CD4-positive, alpha-beta memory T cell (primary cell): ENCODE data around the gene CDC25C. TPM values are rescaled to one million over a fixed set of nuclear protein-coding genes. Genes with fewer than 3 reads are reported as not detected.

Experiments
- CTCF ChIA-PET: fragments of 350-600 bp; sonication (Branson Sonifier 250); formaldehyde crosslinking; loops from one replicate; lab custom pipeline; 2021; ENCODE audit warnings: inconsistent platforms; ENCODE audit not compliant: partially characterized antibody; lab: Charles Lee
- POLR2A ChIA-PET: fragments of 350-600 bp; sonication (Branson Sonifier 250); formaldehyde crosslinking; loops from one replicate; lab custom pipeline; 2021; ENCODE audit not compliant: partially characterized antibody; lab: Charles Lee
- DNase-seq, 5 donors: peaks; one replicate each; pipeline versions ENCODE4 v3.0.0 to v3.0.0-alpha.2; 2020 to 2022; ENCODE audit warnings: mixed read lengths in 1 of 5
- H3K27ac ChIP-seq: one replicate; pipeline ENCODE4 v1.7.0; 2013; ENCODE audit warnings: low read depth, low read length
- H3K27me3 ChIP-seq: 2 replicates; pipeline ENCODE4 v1.7.0; 2013; ENCODE audit warnings: mild to moderate bottlenecking, low read length, moderate library complexity; ENCODE audit not compliant: insufficient read depth
- H3K36me3 ChIP-seq: 2 replicates; pipeline ENCODE4 v1.7.0; 2013; ENCODE audit warnings: mild to moderate bottlenecking, low read length, moderate library complexity; ENCODE audit not compliant: insufficient read depth
- H3K4me1 ChIP-seq: 2 replicates; pipeline ENCODE4 v1.7.0; 2013; ENCODE audit warnings: mild to moderate bottlenecking, low read length, moderate library complexity; ENCODE audit not compliant: insufficient read depth
- H3K4me3 ChIP-seq, 2 donors: one replicate each; pipeline ENCODE4 v1.7.0; 2013; ENCODE audit warnings: low read length in 2 of 2, mild to moderate bottlenecking in 1 of 2
- H3K9me3 ChIP-seq, 2 donors: one replicate each; pipeline ENCODE4 v1.7.0; 2013; ENCODE audit warnings: low read length in 2 of 2, control low read depth in 1 of 2; ENCODE audit not compliant: control insufficient read depth in 1 of 2
- H3K27ac Mint-ChIP-seq, 7 donors: one replicate each; pipeline ENCODE4 v1.8.0; 2020 to 2021; ENCODE audit warnings: mixed read lengths in 7 of 7, mild to moderate bottlenecking in 6 of 7, inconsistent platforms in 3 of 7, moderate library complexity in 3 of 7
- H3K27me3 Mint-ChIP-seq, 2 donors: one replicate each; pipeline ENCODE4 v1.8.0; 2020 to 2021; ENCODE audit warnings: mixed read lengths in 2 of 2
- H3K36me3 Mint-ChIP-seq, 2 donors: one replicate each; pipeline ENCODE4 v1.8.0; 2020 to 2021; ENCODE audit warnings: mixed read lengths in 2 of 2, inconsistent platforms in 1 of 2, mild to moderate bottlenecking in 1 of 2
- H3K4me1 Mint-ChIP-seq, 4 donors: one replicate each; pipeline ENCODE4 v1.8.0; 2020 to 2021; ENCODE audit warnings: mixed read lengths in 4 of 4, mild to moderate bottlenecking in 1 of 4
- H3K4me3 Mint-ChIP-seq, 8 donors: one replicate each; pipeline ENCODE4 v1.8.0; 2020 to 2021; ENCODE audit warnings: mixed read lengths in 8 of 8, mild to moderate bottlenecking in 7 of 8, moderate library complexity in 6 of 8, inconsistent platforms in 3 of 8
- H3K9me3 Mint-ChIP-seq, 8 donors: one replicate each; pipeline ENCODE4 v1.8.0; 2020 to 2021; ENCODE audit warnings: mixed read lengths in 8 of 8, mild to moderate bottlenecking in 5 of 8, inconsistent platforms in 3 of 8, moderate library complexity in 1 of 8
- intact Hi-C: fragments of 100-400 bp; cut with micrococcal nuclease; formaldehyde crosslinking; loops from one replicate; pipeline ENCODE4 v1.15.1; 2023
- polyA plus RNA-seq, 2 donors: library from polyadenylated mRNA; unstranded; fragments of 300-500 nt; fragmentation: Illumina TruSeq; gene quantifications; one replicate each; pipeline ENCODE4 v1.2.3, GENCODE V29; 2021
- total RNA-seq, 2 experiments: library from RNA; stranded (reverse); gene quantifications; one replicate each; pipeline ENCODE4 v1.2.3, GENCODE V29; 2021

Gene CDC25C
- total and polyA plus RNA-seq, 4 experiments from 2014 or later, result not detected

- Histone ChIP-seq H3K36me3 (peaks cover 7% of the 10 kb centered on the region), H3K9me3 (no peaks in the 10 kb centered on the region), H3K27me3 (no peaks in the 10 kb centered on the region), H3K4me1 (peaks cover 34% of the 10 kb centered on the region), H3K4me3 (no peak overlapping the region), H3K27ac (no peak overlapping the region)
- ChIA-PET POLR2A (interaction anchor here (1.0 to 1.9 kb wide), 2 partner anchors 16 to 17 kb away, joined by 5 to 7 read pairs; no protein-coding TSS in a partner anchor), CTCF (interaction anchor here (1.2 to 7.1 kb wide), 2 partner anchors 16 to 23 kb away, joined by 3 to 67 read pairs; partner anchors contain the start of gene KDM3B)
- H3K4me1 Mint-ChIP-seq, result peaks cover 27 to 48% (median 36%) of the 10 kb centered on the region in 4 donors
- no peaks in the 10 kb centered on the region for H3K27me3 Mint-ChIP-seq
- H3K9me3 Mint-ChIP-seq, result no peaks in the 10 kb centered on the region
- peak overlapping the region in 4 of 7 donors; percentile 25 to 86 (median 46) for H3K27ac Mint-ChIP-seq
- H3K36me3 Mint-ChIP-seq, result peaks cover 0 to 19% of the 10 kb centered on the region in 2 donors
- intact Hi-C loops, result no loop called here
- no peak for DNase-seq
- peak overlapping the region in 2 of 8 donors; percentile 40 to 52 for H3K4me3 Mint-ChIP-seq
These were observed 37.7 kb upstream of the CDC25C start for GRCh38 chr5:138369261-138369660.

- ChIA-PET CTCF (interaction anchor here (7.1 kb wide), 1 partner anchor 13 kb away, joined by 67 read pairs; the partner anchor contains the start of gene KDM3B), POLR2A (interaction anchor here (1.5 kb wide), 2 partner anchors 14 to 29 kb away, joined by 3 to 5 read pairs; partner anchors contain the start of gene FAM53C)
- H3K27me3 Mint-ChIP-seq, result no peaks in the 10 kb centered on the region
- Histone ChIP-seq H3K4me1 (peaks cover 36% of the 10 kb centered on the region), H3K27me3 (no peaks in the 10 kb centered on the region), H3K4me3 (no peak overlapping the region), H3K27ac (no peak overlapping the region), H3K9me3 (no peaks in the 10 kb centered on the region), H3K36me3 (no peaks in the 10 kb centered on the region)
- DNase-seq, result no peak
- no peaks in the 10 kb centered on the region for H3K9me3 Mint-ChIP-seq
- H3K4me1 Mint-ChIP-seq, result peaks cover 27 to 55% (median 42%) of the 10 kb centered on the region in 4 donors
- intact Hi-C loops, result no loop called here
- peaks cover 0 to 6% of the 10 kb centered on the region in 2 donors for H3K36me3 Mint-ChIP-seq
- peak overlapping the region in 1 of 7 donors; percentile 63 for H3K27ac Mint-ChIP-seq
- peak overlapping the region in 3 of 8 donors; percentile 2 to 39 (median 8) for H3K4me3 Mint-ChIP-seq
These were observed 35.2 kb upstream of the CDC25C start for GRCh38 chr5:138366632-138367382.

DNA sequence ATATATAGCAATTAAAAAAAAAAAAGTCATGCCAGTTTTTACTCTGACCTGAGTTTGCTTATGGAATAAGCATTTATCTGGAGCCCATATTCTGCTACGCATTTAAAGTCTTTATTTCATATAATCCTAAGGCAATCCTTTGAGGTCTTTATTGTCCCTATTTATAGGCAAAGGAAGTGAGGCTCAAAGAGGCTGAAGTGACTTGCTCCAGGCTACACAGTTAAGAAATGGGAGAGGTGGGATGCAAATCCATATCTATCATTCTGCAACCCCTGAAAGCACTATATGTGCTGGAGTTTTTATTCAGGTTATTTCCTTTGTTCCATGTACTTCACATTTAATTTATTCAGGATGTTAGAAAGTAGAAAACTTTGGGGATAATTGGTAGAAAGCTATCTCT, 33.0 kb upstream of the CDC25C start:
- no peak overlapping the region for H3K4me3 ChIP-seq
- no peak overlapping the region for H3K27ac ChIP-seq
- H3K4me1 ChIP-seq, result peaks cover 52% of the 10 kb centered on the region
- H3K9me3 ChIP-seq, result no peaks in the 10 kb centered on the region
- no peak overlapping the region for H3K27ac Mint-ChIP-seq
- peaks cover 35 to 62% (median 50%) of the 10 kb centered on the region in 4 donors for H3K4me1 Mint-ChIP-seq
- no peaks in the 10 kb centered on the region for H3K9me3 Mint-ChIP-seq
- peaks cover 2 to 10% of the 10 kb centered on the region in 2 donors for H3K36me3 Mint-ChIP-seq
- no peaks in the 10 kb centered on the region for H3K27me3 Mint-ChIP-seq
- no peaks in the 10 kb centered on the region for H3K36me3 ChIP-seq
- intact Hi-C loops, result no loop called here
- POLR2A ChIA-PET, result no interaction called here
- CTCF ChIA-PET, result no interaction called here
- no peaks in the 10 kb centered on the region for H3K27me3 ChIP-seq
- no peak for DNase-seq
- no peak overlapping the region for H3K4me3 Mint-ChIP-seq

DNA sequence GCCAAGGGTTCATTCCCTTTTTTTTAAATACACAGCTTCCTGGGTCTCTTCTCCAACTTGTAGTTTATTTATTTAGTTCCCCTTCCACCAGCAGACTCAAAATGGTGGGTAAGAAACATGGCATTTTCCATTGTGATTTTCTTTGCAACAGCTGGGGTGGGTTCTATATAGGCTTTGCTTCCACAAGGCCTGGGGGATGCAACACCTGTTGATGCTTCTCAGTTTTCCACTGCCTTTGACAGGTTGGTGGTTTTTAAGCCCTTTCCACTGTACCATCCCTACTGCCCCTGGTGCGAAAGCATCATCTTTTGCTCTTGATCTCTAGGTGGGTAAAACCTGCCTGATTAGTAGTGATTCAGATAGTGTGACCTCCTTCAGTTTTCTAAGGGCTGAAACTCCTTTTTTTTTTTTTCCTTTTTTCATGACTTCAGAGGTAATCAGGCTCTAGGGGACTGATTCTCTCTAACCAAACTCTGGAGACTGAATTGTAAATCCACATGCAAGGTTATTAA, 29.4 kb upstream of the CDC25C start:
- Mint-ChIP-seq H3K9me3 (no peaks in the 10 kb centered on the region), H3K4me3 (peak overlapping the region in 5 of 8 donors; percentile 5 to 75 (median 24)), H3K27ac (peak overlapping the region in 4 of 7 donors; percentile 12 to 55 (median 22)), H3K36me3 (peaks cover 4 to 11% of the 10 kb centered on the region in 2 donors), H3K27me3 (no peaks in the 10 kb centered on the region), H3K4me1 (peaks cover 19 to 50% (median 34%) of the 10 kb centered on the region in 4 donors)
- no peak overlapping the region for H3K27ac ChIP-seq
- POLR2A ChIA-PET, result interaction anchor here (1.1 kb wide), 1 partner anchor 8 kb away, joined by 5 read pairs; no protein-coding TSS in a partner anchor
- no peaks in the 10 kb centered on the region for H3K9me3 ChIP-seq
- no peaks in the 10 kb centered on the region for H3K27me3 ChIP-seq
- CTCF ChIA-PET, result interaction anchor here (1.7 kb wide), 1 partner anchor 7 kb away, joined by 5 read pairs; no protein-coding TSS in a partner anchor
- H3K4me1 ChIP-seq, result peaks cover 37% of the 10 kb centered on the region
- DNase-seq, result no peak
- H3K36me3 ChIP-seq, result no peaks in the 10 kb centered on the region
- intact Hi-C loops, result no loop called here
- H3K4me3 ChIP-seq, result no peak overlapping the region

- Histone ChIP-seq H3K9me3 (no peaks in the 10 kb centered on the region), H3K4me3 (no peak overlapping the region), H3K27ac (no peak overlapping the region), H3K4me1 (peaks cover 50% of the 10 kb centered on the region), H3K36me3 (no peaks in the 10 kb centered on the region), H3K27me3 (no peaks in the 10 kb centered on the region)
- peaks cover 4 to 11% of the 10 kb centered on the region in 2 donors for H3K36me3 Mint-ChIP-seq
- H3K4me3 Mint-ChIP-seq, result peak overlapping the region in 1 of 8 donors; percentile 22
- no peaks in the 10 kb centered on the region for H3K9me3 Mint-ChIP-seq
- intact Hi-C loops, result loop anchor here (10.0 kb wide), 1 partner anchor 135 kb away; no protein-coding TSS in a partner anchor
- peak overlapping the region in 2 of 7 donors; percentile 2 to 16 for H3K27ac Mint-ChIP-seq
- H3K4me1 Mint-ChIP-seq, result peaks cover 29 to 61% (median 47%) of the 10 kb centered on the region in 4 donors
- ChIA-PET CTCF (interaction anchor here (0.6 kb wide), 1 partner anchor 9 kb away, joined by 3 read pairs; no protein-coding TSS in a partner anchor), POLR2A (no interaction called here)
- no peak for DNase-seq
- no peaks in the 10 kb centered on the region for H3K27me3 Mint-ChIP-seq
These were observed 28.0 kb upstream of the CDC25C start for GRCh38 chr5:138359621-138360020.

- Histone ChIP-seq H3K36me3 (no peaks in the 10 kb centered on the region), H3K4me3 (peak overlapping the region in 1 of 2 donors; percentile 82), H3K4me1 (peaks cover 46% of the 10 kb centered on the region), H3K9me3 (peaks cover 0 to 7% of the 10 kb centered on the region in 2 donors), H3K27ac (peak overlapping the region; percentile 89), H3K27me3 (no peaks in the 10 kb centered on the region)
- peaks cover 8 to 20% of the 10 kb centered on the region in 2 donors for H3K36me3 Mint-ChIP-seq
- peaks cover 0 to 1% of the 10 kb centered on the region in 2 donors for H3K27me3 Mint-ChIP-seq
- H3K27ac Mint-ChIP-seq, result peak overlapping the region; percentile 38 to 99 (median 95)
- ChIA-PET CTCF (interaction anchor here (1.1 to 9.2 kb wide), 8 partner anchors 15 to 142 kb away, joined by 3 to 314 read pairs (median 13); partner anchors contain the start of genes CDC23, CDC25C and FAM53C), POLR2A (interaction anchor here (1.1 to 8.0 kb wide), 4 partner anchors 10 to 220 kb away, joined by 3 to 261 read pairs (median 9); partner anchors contain the start of genes CDC25C, FAM53C and HSPA9)
- intact Hi-C loops, result loop anchor here (5.0 to 10.0 kb wide), 2 partner anchors 140 to 323 kb away; partner anchors contain the start of gene FAM13B
- peak; percentile 59 to 77 (median 68) for DNase-seq
- H3K4me1 Mint-ChIP-seq, result peaks cover 34 to 62% (median 48%) of the 10 kb centered on the region in 4 donors
- H3K9me3 Mint-ChIP-seq, result peaks cover 0 to 7% (median 0%) of the 10 kb centered on the region in 8 donors
- H3K4me3 Mint-ChIP-seq, result peak overlapping the region; percentile 93 to 98 (median 96)
These were observed 23.3 kb upstream of the CDC25C start for GRCh38 chr5:138354926-138355378.
